GM12878 (cell line): ENCODE measurements around the gene DDC. TPM values are rescaled to one million over a fixed set of nuclear protein-coding genes. Genes with fewer than 3 reads are reported as not detected.

Experiments
- BRCA1 ChIP-seq: IDR thresholded peaks from 2 replicates; pipeline ENCODE4 v1.6.1; 2011; ENCODE audit warnings: low read depth, low read length, improper control_type of control experiment
- CHD4 ChIP-seq: fragments of 200-600 bp; sonication (generic); IDR thresholded peaks from 2 replicates; pipeline ENCODE4 v1.6.1; 2016; ENCODE audit warnings: mild to moderate bottlenecking
- FOS ChIP-seq: IDR thresholded peaks from 3 replicates; pipeline ENCODE4 v1.6.1; 2011; ENCODE audit warnings: borderline replicate concordance; ENCODE audit not compliant: insufficient read length; ENCODE audit errors: extremely low read depth
- FOXK2 ChIP-seq: fragments of 450-650 bp; IDR thresholded peaks from 2 replicates; pipeline ENCODE4 v1.6.1; 2017; ENCODE audit warnings: mild to moderate bottlenecking, moderate library complexity
- IKZF2 ChIP-seq, 2 experiments: fragments of 450-650 bp; IDR thresholded peaks; 2 replicates each; pipeline ENCODE4 v1.6.1; 2017; ENCODE audit warnings: mild to moderate bottlenecking in 2 of 2, moderate library complexity in 2 of 2
- KAT2A ChIP-seq: conservative IDR thresholded peaks from 2 replicates; pipeline ENCODE4 v1.6.1; 2011; ENCODE audit warnings: low read depth, low read length; ENCODE audit not compliant: control insufficient read depth
- RUNX3 ChIP-seq: IDR thresholded peaks from 2 replicates; pipeline ENCODE4 v1.6.1; 2012; ENCODE audit warnings: low read length, inconsistent platforms
- SIN3A ChIP-seq: IDR thresholded peaks from 2 replicates; pipeline ENCODE4 v1.6.1; 2012; ENCODE audit warnings: low read depth, low read length, improper control_type of control experiment
- TAF1 ChIP-seq: IDR thresholded peaks from 2 replicates; pipeline ENCODE4 v1.6.1; 2011; ENCODE audit warnings: mild to moderate bottlenecking, low read depth, low read length, borderline replicate concordance
- TARDBP ChIP-seq: IDR thresholded peaks from 2 replicates; pipeline ENCODE4 v1.6.1; 2016; ENCODE audit warnings: borderline replicate concordance
- TCF3 ChIP-seq: IDR thresholded peaks from 2 replicates; pipeline ENCODE4 v1.6.1; 2012; ENCODE audit warnings: low read depth, mild to moderate bottlenecking, low read length, borderline replicate concordance; ENCODE audit not compliant: insufficient read depth
- ZBTB11 ChIP-seq: fragments of 450-650 bp; formaldehyde crosslinking; IDR thresholded peaks from 2 replicates; pipeline ENCODE4 v1.5.0; 2022; ENCODE audit warnings: mild to moderate bottlenecking, missing genetic modification characterization
- ZBTB33 ChIP-seq: fragments of 450-650 bp; IDR thresholded peaks from 2 replicates; pipeline ENCODE4 v1.6.1; 2017; ENCODE audit warnings: mild to moderate bottlenecking
- ZNF274 ChIP-seq: IDR thresholded peaks from one replicate; pipeline ENCODE4 v1.8.0; 2011; ENCODE audit not compliant: insufficient read length, insufficient read depth
- ZNF384 ChIP-seq: IDR thresholded peaks from 2 replicates; pipeline ENCODE4 v1.6.1; 2012; ENCODE audit warnings: low read depth, mild to moderate bottlenecking, low read length, improper control_type of control experiment, borderline replicate concordance
- ZZZ3 ChIP-seq: IDR thresholded peaks from 2 replicates; pipeline ENCODE4 v1.6.1; 2011; ENCODE audit warnings: low read depth; ENCODE audit not compliant: control insufficient read depth, insufficient read length
- polyA plus RNA-seq, 11 experiments: library from polyadenylated mRNA; depleted of rRNA in 4 of 11; unstranded in 6 of 11; stranded (reverse) in 5 of 11; fragments of >200 nt; fragmentation: Nextera tagmentation in 4 of 11; fragmentation: Illumina TruSeq in 1 of 11; extraction: Ambion mirVana in 4 of 11; extraction: Trizol in 1 of 11; gene quantifications; 1 replicate in 1 of 11; 2 replicates in 10 of 11; pipeline versions ENCODE4 v1.2.1 to v1.2.3, GENCODE V29; 2011 to 2016; ENCODE audit warnings: inconsistent platforms in 2 of 11, missing spikeins in 2 of 11, low read depth in 1 of 11
- total RNA-seq, 4 experiments: library from RNA; depleted of rRNA in 3 of 4; stranded (reverse); fragments of >200 nt in 3 of 4; fragmentation: Illumina TruSeq in 1 of 4; extraction: Trizol in 1 of 4; gene quantifications; 2 replicates each; pipeline versions ENCODE4 v1.2.1 to v1.2.3, GENCODE V29; 2013 to 2021
- TF ChIP-seq, protein P1 (sequence below): IDR thresholded peaks from 2 replicates; pipeline ENCODE4 v1.6.1; 2011; ENCODE audit warnings: mild to moderate bottlenecking, low read depth, low read length, moderate library complexity; ENCODE audit not compliant: insufficient replicate concordance
- TF ChIP-seq, protein P2 (sequence below): fragments of 450-650 bp; IDR thresholded peaks from 2 replicates; pipeline ENCODE4 v1.6.1; 2016; ENCODE audit warnings: mild to moderate bottlenecking, moderate library complexity, borderline replicate concordance

The DDC gene
- total and polyA plus RNA-seq, 10 of the 15 experiments (the other 5 are each of a cell fraction or from before 2014, with no cell fraction given): not detected

GRCh38 chr7:50450590-50451032, 114.6 kb downstream of the DDC start (continued):
- TF ChIP-seq, protein P1, sequence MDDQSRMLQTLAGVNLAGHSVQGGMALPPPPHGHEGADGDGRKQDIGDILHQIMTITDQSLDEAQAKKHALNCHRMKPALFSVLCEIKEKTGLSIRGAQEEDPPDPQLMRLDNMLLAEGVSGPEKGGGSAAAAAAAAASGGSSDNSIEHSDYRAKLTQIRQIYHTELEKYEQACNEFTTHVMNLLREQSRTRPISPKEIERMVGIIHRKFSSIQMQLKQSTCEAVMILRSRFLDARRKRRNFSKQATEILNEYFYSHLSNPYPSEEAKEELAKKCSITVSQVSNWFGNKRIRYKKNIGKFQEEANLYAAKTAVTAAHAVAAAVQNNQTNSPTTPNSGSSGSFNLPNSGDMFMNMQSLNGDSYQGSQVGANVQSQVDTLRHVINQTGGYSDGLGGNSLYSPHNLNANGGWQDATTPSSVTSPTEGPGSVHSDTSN: no peak
- TF ChIP-seq IKZF2 (IDR thresholded peaks at IDR 0.05) (0 out of 4 replicates have a peak, but pooled peaks of 1 of the 2 experiments have one; percentile 10), RUNX3 (no peak), TAF1 (no peak), SIN3A (no peak), ZBTB11 (no peak), FOS (no peak), TARDBP (no peak), TCF3 (no peak), ZNF274 (no peak), BRCA1 (no peak), ZZZ3 (no peak), CHD4 (no peak), FOXK2 (no peak), KAT2A (no peak), ZBTB33 (peak; percentile 91), ZNF384 (no peak)
- TF ChIP-seq, protein P2, sequence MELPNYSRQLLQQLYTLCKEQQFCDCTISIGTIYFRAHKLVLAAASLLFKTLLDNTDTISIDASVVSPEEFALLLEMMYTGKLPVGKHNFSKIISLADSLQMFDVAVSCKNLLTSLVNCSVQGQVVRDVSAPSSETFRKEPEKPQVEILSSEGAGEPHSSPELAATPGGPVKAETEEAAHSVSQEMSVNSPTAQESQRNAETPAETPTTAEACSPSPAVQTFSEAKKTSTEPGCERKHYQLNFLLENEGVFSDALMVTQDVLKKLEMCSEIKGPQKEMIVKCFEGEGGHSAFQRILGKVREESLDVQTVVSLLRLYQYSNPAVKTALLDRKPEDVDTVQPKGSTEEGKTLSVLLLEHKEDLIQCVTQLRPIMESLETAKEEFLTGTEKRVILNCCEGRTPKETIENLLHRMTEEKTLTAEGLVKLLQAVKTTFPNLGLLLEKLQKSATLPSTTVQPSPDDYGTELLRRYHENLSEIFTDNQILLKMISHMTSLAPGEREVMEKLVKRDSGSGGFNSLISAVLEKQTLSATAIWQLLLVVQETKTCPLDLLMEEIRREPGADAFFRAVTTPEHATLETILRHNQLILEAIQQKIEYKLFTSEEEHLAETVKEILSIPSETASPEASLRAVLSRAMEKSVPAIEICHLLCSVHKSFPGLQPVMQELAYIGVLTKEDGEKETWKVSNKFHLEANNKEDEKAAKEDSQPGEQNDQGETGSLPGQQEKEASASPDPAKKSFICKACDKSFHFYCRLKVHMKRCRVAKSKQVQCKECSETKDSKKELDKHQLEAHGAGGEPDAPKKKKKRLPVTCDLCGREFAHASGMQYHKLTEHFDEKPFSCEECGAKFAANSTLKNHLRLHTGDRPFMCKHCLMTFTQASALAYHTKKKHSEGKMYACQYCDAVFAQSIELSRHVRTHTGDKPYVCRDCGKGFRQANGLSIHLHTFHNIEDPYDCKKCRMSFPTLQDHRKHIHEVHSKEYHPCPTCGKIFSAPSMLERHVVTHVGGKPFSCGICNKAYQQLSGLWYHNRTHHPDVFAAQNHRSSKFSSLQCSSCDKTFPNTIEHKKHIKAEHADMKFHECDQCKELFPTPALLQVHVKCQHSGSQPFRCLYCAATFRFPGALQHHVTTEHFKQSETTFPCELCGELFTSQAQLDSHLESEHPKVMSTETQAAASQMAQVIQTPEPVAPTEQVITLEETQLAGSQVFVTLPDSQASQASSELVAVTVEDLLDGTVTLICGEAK: peak; percentile 55; the same call in 1 of the 2 replicates
